OCI-LY3 (cell line): ENCODE data around the gene BMPR2.

ENCODE experiments used
- H2AFZ ChIP-seq: fragments of 200-600, 300-600 bp; shearing (Covaris generic); 2 replicates; pipeline ENCODE4 v1.6.0; 2014; ENCODE audit warnings: antibody characterized with exemption, low read depth, low read length
- H3K27ac ChIP-seq: fragments of 200-600, 300-600 bp; sonication (generic); 2 replicates; pipeline ENCODE4 v1.5.1; 2014; ENCODE audit warnings: mild to moderate bottlenecking, low read length, moderate library complexity, mixed read lengths
- H3K27me3 ChIP-seq: fragments of 200-600, 300-600 bp; sonication (generic); 2 replicates; pipeline ENCODE4 v1.6.1; 2014; ENCODE audit warnings: low read depth, low read length, mixed read lengths
- H3K36me3 ChIP-seq: fragments of 200-600, 300-600 bp; sonication (generic); replicated peaks from 2 replicates; pipeline ENCODE3; 2014; ENCODE audit warnings: low read depth, low read length, mixed read lengths
- H3K4me1 ChIP-seq: fragments of 300-600, 200-600 bp; sonication (generic); 2 replicates; pipeline ENCODE4 v1.6.1; 2014; ENCODE audit warnings: low read length, mixed read lengths
- H3K4me2 ChIP-seq: fragments of 200-600, 300-600 bp; sonication (generic); 2 replicates; pipeline ENCODE4 v1.6.1; 2014; ENCODE audit warnings: low read length, mixed read lengths
- H3K4me3 ChIP-seq: fragments of 300-600, 200-600 bp; sonication (generic); 2 replicates; pipeline ENCODE4 v1.5.1; 2014; ENCODE audit warnings: antibody characterized with exemption, mild to moderate bottlenecking, low read length, moderate library complexity
- H3K79me2 ChIP-seq: fragments of 300-600, 200-600 bp; shearing (Covaris generic); 2 replicates; pipeline ENCODE4 v1.6.1; 2014; ENCODE audit warnings: mild to moderate bottlenecking, low read length, mixed read lengths
- H3K9ac ChIP-seq: fragments of 300-600, 200-600 bp; shearing (Covaris generic); 2 replicates; pipeline ENCODE4 v1.6.0; 2014; ENCODE audit warnings: mild to moderate bottlenecking, low read length, moderate library complexity
- H3K9me3 ChIP-seq: fragments of 200-600, 300-600 bp; shearing (Covaris generic); 2 replicates; pipeline ENCODE4 v1.6.1; 2014; ENCODE audit warnings: low read length, mixed read lengths; ENCODE audit not compliant: insufficient read depth
- H4K20me1 ChIP-seq: fragments of 200-600, 300-600 bp; sonication (generic); 2 replicates; pipeline ENCODE4 v1.6.1; 2016; ENCODE audit warnings: low read length, mixed read lengths; ENCODE audit not compliant: insufficient read depth
- EZH2phosphoT487 ChIP-seq: fragments of 200-600 bp; shearing (Covaris generic); IDR thresholded peaks from 2 replicates; pipeline ENCODE4 v1.6.1; 2018; ENCODE audit warnings: antibody characterized with exemption, mixed run types, low read depth
- TF ChIP-seq, protein P1 (sequence below): fragments of 200-600, 300-600 bp; sonication (generic); IDR thresholded peaks from 2 replicates; pipeline ENCODE4 v1.5.1; 2014; ENCODE audit warnings: antibody characterized with exemption, low read length, low read depth

The BMPR2 gene

DNA sequence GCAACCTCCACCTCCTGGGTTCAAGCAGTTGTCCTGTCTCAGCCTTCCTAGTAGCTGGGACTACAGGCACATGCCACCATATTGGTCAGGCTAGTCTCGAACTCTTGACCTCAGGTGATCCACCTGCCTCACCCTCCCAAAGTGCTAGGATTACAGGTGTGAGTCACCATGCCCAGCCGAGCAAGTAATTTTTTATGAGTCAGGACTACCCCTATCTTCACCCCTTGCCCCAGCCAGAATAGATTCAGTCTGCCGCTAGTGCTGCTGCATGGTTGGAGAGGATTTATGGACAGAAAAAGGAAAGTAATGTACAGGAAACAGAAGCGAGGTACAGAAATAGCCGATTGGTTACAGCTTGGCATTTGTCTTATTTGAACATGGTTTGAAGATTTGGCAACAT is 48.9 kb downstream of the BMPR2 start:
- H3K36me3 ChIP-seq = no peaks in the 10 kb centered on the region
- no peak overlapping the region for H3K4me3 ChIP-seq
- H2AFZ ChIP-seq = no peak overlapping the region
- H3K9ac ChIP-seq = no peak overlapping the region
- H3K79me2 ChIP-seq = no peaks in the 10 kb centered on the region
- H3K4me2 ChIP-seq = no peak overlapping the region
- TF ChIP-seq, protein P1, sequence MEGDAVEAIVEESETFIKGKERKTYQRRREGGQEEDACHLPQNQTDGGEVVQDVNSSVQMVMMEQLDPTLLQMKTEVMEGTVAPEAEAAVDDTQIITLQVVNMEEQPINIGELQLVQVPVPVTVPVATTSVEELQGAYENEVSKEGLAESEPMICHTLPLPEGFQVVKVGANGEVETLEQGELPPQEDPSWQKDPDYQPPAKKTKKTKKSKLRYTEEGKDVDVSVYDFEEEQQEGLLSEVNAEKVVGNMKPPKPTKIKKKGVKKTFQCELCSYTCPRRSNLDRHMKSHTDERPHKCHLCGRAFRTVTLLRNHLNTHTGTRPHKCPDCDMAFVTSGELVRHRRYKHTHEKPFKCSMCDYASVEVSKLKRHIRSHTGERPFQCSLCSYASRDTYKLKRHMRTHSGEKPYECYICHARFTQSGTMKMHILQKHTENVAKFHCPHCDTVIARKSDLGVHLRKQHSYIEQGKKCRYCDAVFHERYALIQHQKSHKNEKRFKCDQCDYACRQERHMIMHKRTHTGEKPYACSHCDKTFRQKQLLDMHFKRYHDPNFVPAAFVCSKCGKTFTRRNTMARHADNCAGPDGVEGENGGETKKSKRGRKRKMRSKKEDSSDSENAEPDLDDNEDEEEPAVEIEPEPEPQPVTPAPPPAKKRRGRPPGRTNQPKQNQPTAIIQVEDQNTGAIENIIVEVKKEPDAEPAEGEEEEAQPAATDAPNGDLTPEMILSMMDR = no peak
- no peak for TF ChIP-seq EZH2phosphoT487
- H4K20me1 ChIP-seq = no peaks in the 10 kb centered on the region
- H3K27me3 ChIP-seq = no peaks in the 10 kb centered on the region
- H3K27ac ChIP-seq = no peak overlapping the region
- peaks cover 12% of the 10 kb centered on the region; the same call in 1 of the 2 replicates for H3K9me3 ChIP-seq
- no peaks in the 10 kb centered on the region for H3K4me1 ChIP-seq

- no peaks in the 10 kb centered on the region for H4K20me1 ChIP-seq
- no peaks in the 10 kb centered on the region for H3K36me3 ChIP-seq
- no peak for TF ChIP-seq EZH2phosphoT487
- TF ChIP-seq, protein P1 = no peak
- no peak overlapping the region for H3K4me2 ChIP-seq
- no peak overlapping the region for H3K4me3 ChIP-seq
- no peaks in the 10 kb centered on the region for H3K79me2 ChIP-seq
- no peaks in the 10 kb centered on the region for H3K4me1 ChIP-seq
- H3K27me3 ChIP-seq = no peaks in the 10 kb centered on the region
- H3K9me3 ChIP-seq = peaks cover 15% of the 10 kb centered on the region; the same call in 1 of the 2 replicates
- no peak overlapping the region for H2AFZ ChIP-seq
- no peak overlapping the region for H3K9ac ChIP-seq
- no peak overlapping the region for H3K27ac ChIP-seq
Observed at GRCh38 chr2:202426751-202427150, 50.6 kb downstream of the BMPR2 start.

GRCh38 chr2:202429164-202429980 is 53.2 kb downstream of the BMPR2 start:
- H3K36me3 ChIP-seq = no peaks in the 10 kb centered on the region
- no peak overlapping the region for H2AFZ ChIP-seq
- H3K4me3 ChIP-seq = no peak overlapping the region
- no peak overlapping the region for H3K27ac ChIP-seq
- no peak overlapping the region for H3K4me2 ChIP-seq
- no peak for TF ChIP-seq EZH2phosphoT487
- TF ChIP-seq, protein P1 = no peak
- H3K27me3 ChIP-seq = no peaks in the 10 kb centered on the region
- H3K9ac ChIP-seq = no peak overlapping the region
- no peaks in the 10 kb centered on the region for H4K20me1 ChIP-seq
- H3K4me1 ChIP-seq = no peaks in the 10 kb centered on the region
- H3K79me2 ChIP-seq = no peaks in the 10 kb centered on the region
- H3K9me3 ChIP-seq = peaks cover 15% of the 10 kb centered on the region; the same call in 1 of the 2 replicates

GRCh38 chr2:202432776-202433175 is 56.6 kb downstream of the BMPR2 start:
- no peak overlapping the region for H3K9ac ChIP-seq
- no peak overlapping the region for H3K4me3 ChIP-seq
- TF ChIP-seq, protein P1 = no peak
- TF ChIP-seq EZH2phosphoT487 = no peak
- H3K4me1 ChIP-seq = no peaks in the 10 kb centered on the region
- H3K27ac ChIP-seq = no peak overlapping the region
- H3K36me3 ChIP-seq = no peaks in the 10 kb centered on the region
- no peak overlapping the region for H3K4me2 ChIP-seq
- H4K20me1 ChIP-seq = no peaks in the 10 kb centered on the region; the same call in 1 of the 2 replicates
- no peak overlapping the region for H2AFZ ChIP-seq
- peaks cover 15% of the 10 kb centered on the region; the same call in 1 of the 2 replicates for H3K9me3 ChIP-seq
- H3K79me2 ChIP-seq = no peaks in the 10 kb centered on the region
- H3K27me3 ChIP-seq = no peaks in the 10 kb centered on the region
